HepG2 (cell line): ENCODE data around the gene PDILT. TPM values are rescaled to one million over a fixed set of nuclear protein-coding genes. Genes with fewer than 3 reads are reported as not detected.

ENCODE experiments used
- EEA1 ChIP-seq: sonication (generic); formaldehyde crosslinking; IDR thresholded peaks from 2 replicates; pipeline ENCODE4 v1.5.1; 2020; ENCODE audit warnings: mild to moderate bottlenecking, missing genetic modification reagents, borderline replicate concordance
- FOXM1 ChIP-seq: sonication (generic); formaldehyde crosslinking; IDR thresholded peaks from 2 replicates; pipeline ENCODE4 v1.5.0; 2020; ENCODE audit warnings: missing genetic modification reagents
- GABPA ChIP-seq, 2 experiments: IDR thresholded peaks; 2 replicates each; pipeline ENCODE4 v1.6.1; 2011 to 2016; ENCODE audit warnings: low read depth in 2 of 2, low read length in 1 of 2, missing biosample characterization in 1 of 2, missing genetic modification characterization in 1 of 2
- GATAD2A ChIP-seq: IDR thresholded peaks from 2 replicates; pipeline ENCODE4 v1.6.1; 2016
- HMG20A ChIP-seq: IDR thresholded peaks from 2 replicates; pipeline ENCODE4 v1.6.1; 2016; ENCODE audit warnings: borderline replicate concordance
- HNRNPLL ChIP-seq: fragments of 200-400 bp; formaldehyde crosslinking; IDR thresholded peaks from 2 replicates; pipeline ENCODE4 v1.6.1; 2017; ENCODE audit warnings: mild to moderate bottlenecking, low read depth, low read length; ENCODE audit not compliant: poor library complexity, severe bottlenecking
- RNF219 ChIP-seq: sonication (generic); formaldehyde crosslinking; IDR thresholded peaks from 2 replicates; pipeline ENCODE4 v1.5.0; 2020; ENCODE audit warnings: mild to moderate bottlenecking, missing genetic modification reagents
- TERF1 ChIP-seq: sonication (generic); formaldehyde crosslinking; IDR thresholded peaks from 2 replicates; pipeline ENCODE4 v1.8.0; 2022; ENCODE audit warnings: mild to moderate bottlenecking, missing genetic modification reagents, moderate library complexity
- ZFP1 ChIP-seq: IDR thresholded peaks from 2 replicates; pipeline ENCODE4 v1.6.1; 2016
- ZNF280D ChIP-seq: sonication (generic); formaldehyde crosslinking; IDR thresholded peaks from 2 replicates; pipeline ENCODE4 v1.5.1; 2020; ENCODE audit warnings: mild to moderate bottlenecking, missing genetic modification reagents
- ZNF33B ChIP-seq: sonication (generic); formaldehyde crosslinking; IDR thresholded peaks from 2 replicates; pipeline ENCODE4 v1.5.1; 2020; ENCODE audit warnings: mild to moderate bottlenecking, missing genetic modification reagents
- ZNF609 ChIP-seq: sonication (generic); formaldehyde crosslinking; IDR thresholded peaks from 2 replicates; pipeline ENCODE4 v1.4.0; 2020; ENCODE audit warnings: mild to moderate bottlenecking, missing genetic modification reagents, borderline replicate concordance
- ZNF746 ChIP-seq: sonication (generic); formaldehyde crosslinking; IDR thresholded peaks from 2 replicates; pipeline ENCODE4 v1.8.0; 2022; ENCODE audit warnings: mild to moderate bottlenecking, missing genetic modification reagents
- polyA plus RNA-seq, 8 experiments: library from polyadenylated mRNA; depleted of rRNA in 3 of 8; stranded (reverse) in 7 of 8; unstranded in 1 of 8; fragments of >200 nt; fragmentation: Illumina TruSeq in 4 of 8; extraction: Trizol in 4 of 8; gene quantifications; 2 replicates each; pipeline versions ENCODE4 v1.2.1 to v1.2.3, GENCODE V29; 2011 to 2016; ENCODE audit warnings: low read depth in 4 of 8, missing spikeins in 1 of 8, mixed read lengths in 1 of 8; ENCODE audit not compliant: insufficient read depth in 1 of 8
- total RNA-seq, 5 experiments: library from RNA; depleted of rRNA; stranded (reverse); fragments of >200 nt; fragmentation: Illumina TruSeq; extraction: Trizol; gene quantifications; 2 replicates each; pipeline ENCODE4 v1.2.3, GENCODE V29; 2016; ENCODE audit warnings: low read depth in 1 of 5

PDILT gene
- total and polyA plus RNA-seq, 2 of the 13 experiments (the other 11 are each of a cell fraction or from before 2014, with no cell fraction given) = not detected

GRCh38 chr16:20385844-20386832, 18.4 kb downstream of the PDILT start (continued):
- no peak for TF ChIP-seq TERF1 (CRISPR knock-in tag)
- peak; percentile 78 for TF ChIP-seq GATAD2A (CRISPR knock-in tag)
- TF ChIP-seq HNRNPLL = no peak
- peak; percentile 97 for TF ChIP-seq ZNF280D
- TF ChIP-seq HMG20A (CRISPR knock-in tag) = peak; percentile 85; the same call in 1 of the 2 replicates
- no peak for TF ChIP-seq ZFP1 (CRISPR knock-in tag)
- TF ChIP-seq ZNF33B (CRISPR knock-in tag) = no peak
- TF ChIP-seq ZNF746 = peak; percentile 85
- no peak for TF ChIP-seq RNF219 (CRISPR knock-in tag)
- no peak; the same call in 1 of the 2 replicates for TF ChIP-seq ZNF609 (CRISPR knock-in tag)
- TF ChIP-seq FOXM1 = no peak
- TF ChIP-seq GABPA (IDR thresholded peaks at IDR 0.05; ENCODE audit: low read depth, low read length) = 0 out of 2 replicates have a peak, but pooled peaks have one; percentile 18
- peak; percentile 63 for TF ChIP-seq GABPA (CRISPR knock-in tag; IDR thresholded peaks at IDR 0.05; ENCODE audit: low read depth)
- no peak for TF ChIP-seq EEA1 (CRISPR knock-in tag)
